ENCODE data around the gene THADA.

DNA sequence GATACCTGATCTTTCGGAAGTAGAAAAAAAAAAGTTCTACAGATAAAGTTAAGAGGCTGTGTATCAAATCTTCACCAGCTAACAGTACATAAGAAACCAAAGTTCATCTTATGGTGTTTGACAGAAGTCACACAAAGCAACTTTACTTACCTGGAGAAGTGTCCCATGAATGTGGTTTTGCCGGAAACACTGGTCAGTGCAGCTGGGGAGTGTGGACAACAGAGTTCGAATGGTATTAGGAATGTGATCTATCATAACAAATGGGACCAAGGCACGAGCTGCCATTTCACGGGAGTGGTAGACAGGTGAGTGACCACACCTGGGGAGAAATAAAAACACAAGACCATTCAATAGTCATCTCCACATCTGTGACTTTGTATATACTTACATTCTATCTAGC lies 198.0 kb downstream of the THADA start:
- TF ChIP-seq, protein P1, sequence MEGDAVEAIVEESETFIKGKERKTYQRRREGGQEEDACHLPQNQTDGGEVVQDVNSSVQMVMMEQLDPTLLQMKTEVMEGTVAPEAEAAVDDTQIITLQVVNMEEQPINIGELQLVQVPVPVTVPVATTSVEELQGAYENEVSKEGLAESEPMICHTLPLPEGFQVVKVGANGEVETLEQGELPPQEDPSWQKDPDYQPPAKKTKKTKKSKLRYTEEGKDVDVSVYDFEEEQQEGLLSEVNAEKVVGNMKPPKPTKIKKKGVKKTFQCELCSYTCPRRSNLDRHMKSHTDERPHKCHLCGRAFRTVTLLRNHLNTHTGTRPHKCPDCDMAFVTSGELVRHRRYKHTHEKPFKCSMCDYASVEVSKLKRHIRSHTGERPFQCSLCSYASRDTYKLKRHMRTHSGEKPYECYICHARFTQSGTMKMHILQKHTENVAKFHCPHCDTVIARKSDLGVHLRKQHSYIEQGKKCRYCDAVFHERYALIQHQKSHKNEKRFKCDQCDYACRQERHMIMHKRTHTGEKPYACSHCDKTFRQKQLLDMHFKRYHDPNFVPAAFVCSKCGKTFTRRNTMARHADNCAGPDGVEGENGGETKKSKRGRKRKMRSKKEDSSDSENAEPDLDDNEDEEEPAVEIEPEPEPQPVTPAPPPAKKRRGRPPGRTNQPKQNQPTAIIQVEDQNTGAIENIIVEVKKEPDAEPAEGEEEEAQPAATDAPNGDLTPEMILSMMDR (IDR thresholded peaks at IDR 0.05; ENCODE audit: low read depth, low read length, poor library complexity, severe bottlenecking): no peak
- no peak for TF ChIP-seq EZH2phosphoT487 (IDR thresholded peaks at IDR 0.05; ENCODE audit: borderline replicate concordance, low read length)

Measured in DOHH2 (cell line).